ENCODE data around the gene CYP4F11. TPM values are rescaled to one million over a fixed set of nuclear protein-coding genes. Genes with fewer than 3 reads are reported as not detected.

The CYP4F11 gene
- total RNA-seq, 1 experiment from 2014 or later, result not detected

DNA sequence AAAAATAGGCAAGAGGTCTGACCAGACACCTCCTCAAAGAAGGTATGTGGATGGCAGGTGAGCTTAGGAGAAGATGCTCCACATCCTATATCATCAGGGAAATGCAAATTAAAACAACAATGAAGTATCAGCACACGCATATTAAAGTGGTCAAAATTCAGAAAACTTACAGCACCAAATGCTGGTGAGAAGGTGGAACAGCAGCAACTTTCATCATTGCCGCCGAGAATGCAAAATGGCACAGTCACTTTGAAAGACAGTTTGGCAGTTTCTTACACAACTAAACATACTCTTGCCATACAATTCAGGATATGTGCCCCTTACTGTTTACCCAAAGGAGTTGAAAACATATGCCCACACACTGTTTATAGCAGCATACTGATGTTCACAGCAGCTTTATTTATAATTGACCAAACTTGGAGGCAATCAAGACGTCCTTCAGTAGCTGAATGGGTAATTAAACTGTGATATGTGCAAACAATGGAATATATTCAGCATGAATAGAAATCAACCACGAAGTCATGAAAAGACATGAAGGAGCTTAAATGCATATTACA is 37.0 kb upstream of the CYP4F11 start:
- no peaks in the 10 kb centered on the region for H3K36me3 Mint-ChIP-seq (ENCODE audit: insufficient read depth, unreplicated experiment)
- no TSS peak for BruUV-seq (replicated peaks)
- Histone ChIP-seq H3K4me1 (no peaks in the 10 kb centered on the region), H3K27me3 (replicated peaks; ENCODE audit: control insufficient read depth, insufficient read depth, low read length) (no peaks in the 10 kb centered on the region), H3K4me3 (ENCODE audit: low read depth, low read length) (no peak overlapping the region), H3K36me3 (ENCODE audit: control insufficient read depth, insufficient read depth, low read length) (no peaks in the 10 kb centered on the region), H3K9me3 (no peaks in the 10 kb centered on the region)
- intact Hi-C loops (cut with micrococcal nuclease; ENCODE audit: unreplicated experiment), result no loop called here
- ChIA-PET POLR2A (no interaction called here), CTCF (no interaction called here)
- DNase-seq, result no peak
- no peak overlapping the region for H3K27ac Mint-ChIP-seq (ENCODE audit: unreplicated experiment)
- TF ChIP-seq, protein P1, sequence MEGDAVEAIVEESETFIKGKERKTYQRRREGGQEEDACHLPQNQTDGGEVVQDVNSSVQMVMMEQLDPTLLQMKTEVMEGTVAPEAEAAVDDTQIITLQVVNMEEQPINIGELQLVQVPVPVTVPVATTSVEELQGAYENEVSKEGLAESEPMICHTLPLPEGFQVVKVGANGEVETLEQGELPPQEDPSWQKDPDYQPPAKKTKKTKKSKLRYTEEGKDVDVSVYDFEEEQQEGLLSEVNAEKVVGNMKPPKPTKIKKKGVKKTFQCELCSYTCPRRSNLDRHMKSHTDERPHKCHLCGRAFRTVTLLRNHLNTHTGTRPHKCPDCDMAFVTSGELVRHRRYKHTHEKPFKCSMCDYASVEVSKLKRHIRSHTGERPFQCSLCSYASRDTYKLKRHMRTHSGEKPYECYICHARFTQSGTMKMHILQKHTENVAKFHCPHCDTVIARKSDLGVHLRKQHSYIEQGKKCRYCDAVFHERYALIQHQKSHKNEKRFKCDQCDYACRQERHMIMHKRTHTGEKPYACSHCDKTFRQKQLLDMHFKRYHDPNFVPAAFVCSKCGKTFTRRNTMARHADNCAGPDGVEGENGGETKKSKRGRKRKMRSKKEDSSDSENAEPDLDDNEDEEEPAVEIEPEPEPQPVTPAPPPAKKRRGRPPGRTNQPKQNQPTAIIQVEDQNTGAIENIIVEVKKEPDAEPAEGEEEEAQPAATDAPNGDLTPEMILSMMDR (IDR thresholded peaks at IDR 0.05; ENCODE audit: insufficient read depth in 1 of 2, low read depth in 1 of 2, low read length in 1 of 2, severe bottlenecking in 1 of 2, unreplicated experiment in 1 of 2), result no peak
- peaks cover 6% of the 10 kb centered on the region for H3K27me3 Mint-ChIP-seq (ENCODE audit: insufficient read depth, unreplicated experiment)
- peaks cover 4% of the 10 kb centered on the region for H3K9me3 Mint-ChIP-seq (ENCODE audit: unreplicated experiment)
- H3K4me3 Mint-ChIP-seq (ENCODE audit: unreplicated experiment), result no peak overlapping the region
- no peaks in the 10 kb centered on the region for H3K4me1 Mint-ChIP-seq (ENCODE audit: low read depth, unreplicated experiment)

DNA sequence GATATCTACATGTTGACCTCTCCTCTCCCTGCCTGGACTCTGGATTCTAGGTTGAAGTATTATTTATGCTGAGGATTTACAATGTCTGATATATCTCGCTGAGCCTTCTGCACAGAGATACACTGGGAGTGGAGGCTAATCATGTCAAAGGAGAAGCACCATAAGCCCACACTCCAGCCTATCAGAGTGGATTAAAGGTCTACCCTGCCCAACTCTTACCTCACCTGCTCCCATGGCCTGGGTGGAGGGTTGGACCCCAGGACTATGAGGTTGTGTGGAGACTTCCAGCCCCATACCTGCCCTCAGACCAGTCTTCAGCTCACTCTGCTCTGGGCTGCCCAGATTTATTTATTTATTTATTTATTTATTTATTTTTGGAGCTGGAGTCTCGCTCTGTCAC is 29.9 kb upstream of the CYP4F11 start:
- H3K4me3 Mint-ChIP-seq (ENCODE audit: unreplicated experiment), result no peak overlapping the region
- H3K9me3 Mint-ChIP-seq (ENCODE audit: unreplicated experiment), result no peaks in the 10 kb centered on the region
- Histone ChIP-seq H3K4me3 (ENCODE audit: low read depth, low read length) (no peak overlapping the region), H3K27me3 (replicated peaks; ENCODE audit: control insufficient read depth, insufficient read depth, low read length) (no peaks in the 10 kb centered on the region), H3K36me3 (ENCODE audit: control insufficient read depth, insufficient read depth, low read length) (no peaks in the 10 kb centered on the region), H3K9me3 (no peaks in the 10 kb centered on the region), H3K4me1 (no peaks in the 10 kb centered on the region)
- intact Hi-C loops (cut with micrococcal nuclease; ENCODE audit: unreplicated experiment), result no loop called here
- H3K27me3 Mint-ChIP-seq (ENCODE audit: insufficient read depth, unreplicated experiment), result peaks cover 6% of the 10 kb centered on the region
- BruUV-seq (replicated peaks), result no TSS peak
- H3K36me3 Mint-ChIP-seq (ENCODE audit: insufficient read depth, unreplicated experiment), result no peaks in the 10 kb centered on the region
- no peak overlapping the region for H3K27ac Mint-ChIP-seq (ENCODE audit: unreplicated experiment)
- H3K4me1 Mint-ChIP-seq (ENCODE audit: low read depth, unreplicated experiment), result no peaks in the 10 kb centered on the region
- POLR2A ChIA-PET, result no interaction called here
- no peak for DNase-seq
- CTCF ChIA-PET, result no interaction called here
- TF ChIP-seq, protein P1 (IDR thresholded peaks at IDR 0.05; ENCODE audit: insufficient read depth in 1 of 2, low read depth in 1 of 2, low read length in 1 of 2, severe bottlenecking in 1 of 2, unreplicated experiment in 1 of 2), result no peak

DNA sequence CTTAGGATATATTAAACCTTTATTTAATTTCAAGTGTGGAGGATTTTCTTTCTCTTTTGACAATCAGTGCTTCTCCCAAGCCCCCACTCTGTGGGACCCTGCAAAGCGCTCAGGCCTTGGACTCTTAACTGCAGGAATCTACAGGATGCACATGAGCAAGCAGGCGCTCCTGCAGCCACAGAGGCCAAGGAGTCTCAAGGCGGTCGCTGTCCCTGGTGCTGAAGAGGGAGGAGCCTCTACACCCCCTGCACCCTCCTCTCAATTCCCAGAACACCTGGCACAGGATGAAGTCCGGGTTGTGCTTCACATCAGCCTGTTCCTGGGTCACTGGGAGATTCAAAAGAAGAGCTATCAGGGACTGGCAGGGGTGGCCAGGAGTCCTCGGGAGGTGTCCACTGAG is 28.0 kb upstream of the CYP4F11 start:
- BruUV-seq (replicated peaks), result no TSS peak
- POLR2A ChIA-PET, result no interaction called here
- H3K4me1 Mint-ChIP-seq (ENCODE audit: low read depth, unreplicated experiment), result no peaks in the 10 kb centered on the region
- no peaks in the 10 kb centered on the region for H3K36me3 Mint-ChIP-seq (ENCODE audit: insufficient read depth, unreplicated experiment)
- H3K9me3 Mint-ChIP-seq (ENCODE audit: unreplicated experiment), result no peaks in the 10 kb centered on the region
- TF ChIP-seq, protein P1 (IDR thresholded peaks at IDR 0.05; ENCODE audit: insufficient read depth in 1 of 2, low read depth in 1 of 2, low read length in 1 of 2, severe bottlenecking in 1 of 2, unreplicated experiment in 1 of 2), result no peak
- no peak overlapping the region for H3K4me3 ChIP-seq (ENCODE audit: low read depth, low read length)
- H3K27me3 Mint-ChIP-seq (ENCODE audit: insufficient read depth, unreplicated experiment), result peaks cover 6% of the 10 kb centered on the region
- intact Hi-C loops (cut with micrococcal nuclease; ENCODE audit: unreplicated experiment), result no loop called here
- no peaks in the 10 kb centered on the region for H3K9me3 ChIP-seq
- no peaks in the 10 kb centered on the region for H3K4me1 ChIP-seq
- no peaks in the 10 kb centered on the region for H3K36me3 ChIP-seq (ENCODE audit: control insufficient read depth, insufficient read depth, low read length)
- no peak overlapping the region for H3K27ac Mint-ChIP-seq (ENCODE audit: unreplicated experiment)
- no peak overlapping the region for H3K4me3 Mint-ChIP-seq (ENCODE audit: unreplicated experiment)
- CTCF ChIA-PET, result no interaction called here
- DNase-seq, result peak in 1 of 2 experiments; percentile 21
- no peaks in the 10 kb centered on the region for H3K27me3 ChIP-seq (replicated peaks; ENCODE audit: control insufficient read depth, insufficient read depth, low read length)

All from Caco-2 (cell line).